HepG2 (cell line): ENCODE data around the gene KIF6. TPM values are rescaled to one million over a fixed set of nuclear protein-coding genes. Genes with fewer than 3 reads are reported as not detected.

Source experiments
- ATAC-seq: fragments of 200-7000 bp; cut with Tn5 transposase; 3 replicates; pipeline ENCODE4 v1.9.1; 2020; ENCODE audit warnings: mild to moderate bottlenecking, moderate library complexity
- BruUV-seq: library from RNA; stranded (reverse); fragments of 400-500 nt; replicated peaks from 2 replicates; lab custom pipeline; 2021; lab: Mats Ljungman, UMichigan
- CTCF ChIA-PET: fragments of 300-600 bp; formaldehyde crosslinking; extraction: SDS; loops from one replicate; lab custom pipeline; 2021; ENCODE audit warnings: low total read pairs, inconsistent platforms, low intra/inter-chr PET ratio; lab: Yijun Ruan, JAX
- POLR2A ChIA-PET: fragments of 350-600 bp; sonication (Branson Sonifier 250); formaldehyde crosslinking; loops from one replicate; lab custom pipeline; 2020; ENCODE audit warnings: antibody characterized with exemption, inconsistent platforms; lab: Yijun Ruan, JAX
- DNase-seq: peaks from one replicate; pipeline ENCODE4 v3.0.0-alpha.2; 2015; ENCODE audit warnings: low spot score
- FAIRE-seq: peaks from 3 replicates; lab custom pipeline; 2011; peaks lifted over from hg19 to GRCh38; lab: Jason Lieb, UNC
- H2AFZ ChIP-seq: one replicate; pipeline ENCODE4 v1.6.1; 2011; ENCODE audit warnings: low read length, inconsistent platforms
- H3K27ac ChIP-seq: fragments of 300-600 bp; 3 replicates; pipeline ENCODE4 v1.8.0; 2011; ENCODE audit warnings: mixed run types, mild to moderate bottlenecking, mixed read lengths, low read length, inconsistent platforms; ENCODE audit not compliant: insufficient read depth; ENCODE audit errors: extremely low read length
- H3K27me3 ChIP-seq, 2 experiments: fragments of 200-600 bp in 1 of 2; 2 replicates in 1 of 2; 3 replicates in 1 of 2; pipeline versions ENCODE4 v1.6.0 to v1.8.0; 2011; ENCODE audit warnings: low read length in 2 of 2, mild to moderate bottlenecking in 2 of 2, moderate library complexity in 2 of 2, inconsistent platforms in 1 of 2; ENCODE audit not compliant: insufficient read depth in 2 of 2, control insufficient read depth in 1 of 2
- H3K36me3 ChIP-seq, 2 experiments: fragments of 200-600 bp in 1 of 2; replicated peaks in 1 of 2; 2 replicates in 1 of 2; 3 replicates in 1 of 2; pipeline versions ENCODE4 v1.5.1 to v1.8.0; 2011; ENCODE audit warnings: low read length in 2 of 2, inconsistent platforms in 1 of 2; ENCODE audit not compliant: insufficient read depth in 2 of 2, control insufficient read depth in 1 of 2
- H3K4me1 ChIP-seq: 2 replicates; pipeline ENCODE4 v1.5.1; 2012; ENCODE audit warnings: low read length, inconsistent platforms; ENCODE audit not compliant: insufficient read depth
- H3K4me2 ChIP-seq: 2 replicates; pipeline ENCODE4 v1.6.0; 2011; ENCODE audit warnings: low read depth, low read length, inconsistent platforms
- H3K4me3 ChIP-seq, 3 experiments: fragments of 200-600 bp in 1 of 3; sonication (generic), shearing (Covaris generic) in 1 of 3; replicated peaks in 1 of 3; 2 replicates each; pipeline ENCODE4 v1.5.1; 2011 to 2016; ENCODE audit warnings: low read length in 3 of 3, inconsistent platforms in 2 of 3, low read depth in 2 of 3, mild to moderate bottlenecking in 2 of 3, control low read depth in 1 of 3, mixed read lengths in 1 of 3; ENCODE audit not compliant: insufficient read depth in 1 of 3
- H3K79me2 ChIP-seq: one replicate; pipeline ENCODE4 v1.6.1; 2011; ENCODE audit warnings: low read length, inconsistent platforms; ENCODE audit not compliant: insufficient read depth
- H3K9ac ChIP-seq: 2 replicates; pipeline ENCODE4 v1.6.0; 2011; ENCODE audit warnings: mild to moderate bottlenecking, low read depth, low read length, inconsistent platforms; ENCODE audit not compliant: insufficient read depth
- H3K9me3 ChIP-seq: 2 replicates; pipeline ENCODE4 v1.5.1; 2012; ENCODE audit warnings: mild to moderate bottlenecking, low read length
- H4K20me1 ChIP-seq: 2 replicates; pipeline ENCODE4 v1.6.0; 2011; ENCODE audit warnings: inconsistent platforms, mild to moderate bottlenecking, low read length, moderate library complexity; ENCODE audit not compliant: insufficient read depth
- HNF4G ChIP-seq, 2 experiments: sonication (generic) in 1 of 2; formaldehyde crosslinking in 1 of 2; IDR thresholded peaks; 2 replicates each; pipeline versions ENCODE4 v1.4.0 to v1.6.1; 2011 to 2020; ENCODE audit warnings: borderline replicate concordance in 2 of 2, low read depth in 2 of 2, mild to moderate bottlenecking in 2 of 2, low read length in 1 of 2, missing genetic modification reagents in 1 of 2, moderate library complexity in 1 of 2
- MNT ChIP-seq: fragments of 450-650 bp; IDR thresholded peaks from 2 replicates; pipeline ENCODE4 v1.6.1; 2016
- NONO ChIP-seq, 2 experiments: fragments of 450-650 bp in 1 of 2; sonication (generic) in 1 of 2; formaldehyde crosslinking in 1 of 2; IDR thresholded peaks in 1 of 2; conservative IDR thresholded peaks in 1 of 2; 2 replicates each; pipeline versions ENCODE4 v1.6.1 to v1.8.0; 2017 to 2022; ENCODE audit warnings: mild to moderate bottlenecking in 1 of 2, missing genetic modification reagents in 1 of 2, moderate library complexity in 1 of 2
- REL ChIP-seq: sonication (generic); formaldehyde crosslinking; conservative IDR thresholded peaks from 2 replicates; pipeline ENCODE4 v1.8.0; 2022; ENCODE audit warnings: mild to moderate bottlenecking, missing genetic modification reagents, moderate library complexity
- SPEN ChIP-seq: sonication (generic); formaldehyde crosslinking; IDR thresholded peaks from 2 replicates; pipeline ENCODE4 v1.5.1; 2020; ENCODE audit warnings: low read depth, mild to moderate bottlenecking, missing genetic modification reagents
- SSRP1 ChIP-seq: IDR thresholded peaks from 2 replicates; pipeline ENCODE4 v1.6.1; 2016; ENCODE audit warnings: control low read depth
- TEAD2 ChIP-seq: sonication (generic); formaldehyde crosslinking; IDR thresholded peaks from 2 replicates; pipeline ENCODE4 v1.9.0; 2021; ENCODE audit warnings: missing genetic modification reagents
- TEAD3 ChIP-seq: optimal IDR thresholded peaks from 2 replicates; pipeline ENCODE3; 2016; ENCODE audit warnings: borderline replicate concordance
- TRIM24 ChIP-seq: sonication (generic); formaldehyde crosslinking; IDR thresholded peaks from 2 replicates; pipeline ENCODE4 v1.8.0; 2022; ENCODE audit warnings: mild to moderate bottlenecking, missing genetic modification reagents
- ZBTB44 ChIP-seq: sonication (generic); formaldehyde crosslinking; IDR thresholded peaks from 2 replicates; pipeline ENCODE4 v1.4.0; 2020; ENCODE audit warnings: missing genetic modification reagents
- ZNF800 ChIP-seq: sonication (generic); formaldehyde crosslinking; IDR thresholded peaks from 2 replicates; pipeline ENCODE4 v1.4.0; 2020; ENCODE audit warnings: missing genetic modification reagents
- WGBS: methylation state at CpG from one replicate; pipeline ENCODE4 v1.1.6; 2017; ENCODE audit warnings: low lambda C conversion rate; 5-methylcytosine and 5-hydroxymethylcytosine counted together
- in situ Hi-C: cut with HindIII; loops from 2 replicates; pipeline ENCODE4 v1.10.0; 2017; ENCODE audit warnings: low pct_unique_long_range_greater_than_20kb; ENCODE audit not compliant: extremely low pct_ligation_motif_present
- intact Hi-C: fragments of 100-400 bp; cut with micrococcal nuclease; formaldehyde crosslinking; loops from one replicate; pipeline ENCODE4 v1.10.0; 2022; ENCODE audit not compliant: unreplicated experiment
- polyA plus RNA-seq, 8 experiments: library from polyadenylated mRNA; depleted of rRNA in 3 of 8; stranded (reverse) in 7 of 8; unstranded in 1 of 8; fragments of >200 nt; fragmentation: Illumina TruSeq in 4 of 8; extraction: Trizol in 4 of 8; gene quantifications; 2 replicates each; pipeline versions ENCODE4 v1.2.1 to v1.2.3, GENCODE V29; 2011 to 2016; ENCODE audit warnings: low read depth in 4 of 8, missing spikeins in 1 of 8, mixed read lengths in 1 of 8; ENCODE audit not compliant: insufficient read depth in 1 of 8
- total RNA-seq, 5 experiments: library from RNA; depleted of rRNA; stranded (reverse); fragments of >200 nt; fragmentation: Illumina TruSeq; extraction: Trizol; gene quantifications; 2 replicates each; pipeline ENCODE4 v1.2.3, GENCODE V29; 2016; ENCODE audit warnings: low read depth in 1 of 5
- TF ChIP-seq, protein P1 (sequence below): sonication (generic); formaldehyde crosslinking; IDR thresholded peaks from 2 replicates; pipeline ENCODE4 v1.9.0; 2021; ENCODE audit warnings: missing genetic modification reagents, mild to moderate bottlenecking, borderline replicate concordance
- TF ChIP-seq, protein P2 (sequence below): sonication (generic); formaldehyde crosslinking; IDR thresholded peaks from 2 replicates; pipeline ENCODE4 v1.4.0; 2020; ENCODE audit warnings: mild to moderate bottlenecking, low read depth, missing genetic modification reagents

Gene KIF6
- total and polyA plus RNA-seq, 2 of the 13 experiments (the other 11 are each of a cell fraction or from before 2014, with no cell fraction given): 0.04 to 0.27 TPM

GRCh38 chr6:39466631-39467030, 258.6 kb downstream of the KIF6 start (continued):
- TF ChIP-seq ZBTB44 (CRISPR knock-in tag) (no peak), SSRP1 (CRISPR knock-in tag) (no peak)
- TF ChIP-seq, protein P1, sequence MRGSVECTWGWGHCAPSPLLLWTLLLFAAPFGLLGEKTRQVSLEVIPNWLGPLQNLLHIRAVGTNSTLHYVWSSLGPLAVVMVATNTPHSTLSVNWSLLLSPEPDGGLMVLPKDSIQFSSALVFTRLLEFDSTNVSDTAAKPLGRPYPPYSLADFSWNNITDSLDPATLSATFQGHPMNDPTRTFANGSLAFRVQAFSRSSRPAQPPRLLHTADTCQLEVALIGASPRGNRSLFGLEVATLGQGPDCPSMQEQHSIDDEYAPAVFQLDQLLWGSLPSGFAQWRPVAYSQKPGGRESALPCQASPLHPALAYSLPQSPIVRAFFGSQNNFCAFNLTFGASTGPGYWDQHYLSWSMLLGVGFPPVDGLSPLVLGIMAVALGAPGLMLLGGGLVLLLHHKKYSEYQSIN (CRISPR knock-in tag): no peak
- TF ChIP-seq, all 625 proteins: peak for 0

- H4K20me1 ChIP-seq: no peaks in the 10 kb centered on the region
- no peak overlapping the region for H2AFZ ChIP-seq
- H3K27ac ChIP-seq: no peak overlapping the region
- no peak for FAIRE-seq
- peaks cover 39% of the 10 kb centered on the region for H3K9me3 ChIP-seq
- in situ Hi-C loops (no loop called here), intact Hi-C loops (no loop called here)
- no peaks in the 10 kb centered on the region for H3K36me3 ChIP-seq
- H3K4me2 ChIP-seq: no peak overlapping the region
- H3K27me3 ChIP-seq: no peaks in the 10 kb centered on the region
- DNase-seq: no peak
- ChIA-PET CTCF (no interaction called here), POLR2A (no interaction called here)
- H3K4me3 ChIP-seq: no peak overlapping the region
- no peaks in the 10 kb centered on the region for H3K79me2 ChIP-seq
- H3K9ac ChIP-seq: no peak overlapping the region
- no peak for TF ChIP-seq NONO (IDR thresholded peaks at IDR 0.05)
- no peak for TF ChIP-seq NONO (CRISPR knock-in tag; conservative IDR thresholded peaks at IDR 0.05)
- no peak for TF ChIP-seq SPEN (CRISPR knock-in tag)
- no peak for TF ChIP-seq ZNF800 (CRISPR knock-in tag)
- no peak for TF ChIP-seq REL (CRISPR knock-in tag)
- TF ChIP-seq, protein P2, sequence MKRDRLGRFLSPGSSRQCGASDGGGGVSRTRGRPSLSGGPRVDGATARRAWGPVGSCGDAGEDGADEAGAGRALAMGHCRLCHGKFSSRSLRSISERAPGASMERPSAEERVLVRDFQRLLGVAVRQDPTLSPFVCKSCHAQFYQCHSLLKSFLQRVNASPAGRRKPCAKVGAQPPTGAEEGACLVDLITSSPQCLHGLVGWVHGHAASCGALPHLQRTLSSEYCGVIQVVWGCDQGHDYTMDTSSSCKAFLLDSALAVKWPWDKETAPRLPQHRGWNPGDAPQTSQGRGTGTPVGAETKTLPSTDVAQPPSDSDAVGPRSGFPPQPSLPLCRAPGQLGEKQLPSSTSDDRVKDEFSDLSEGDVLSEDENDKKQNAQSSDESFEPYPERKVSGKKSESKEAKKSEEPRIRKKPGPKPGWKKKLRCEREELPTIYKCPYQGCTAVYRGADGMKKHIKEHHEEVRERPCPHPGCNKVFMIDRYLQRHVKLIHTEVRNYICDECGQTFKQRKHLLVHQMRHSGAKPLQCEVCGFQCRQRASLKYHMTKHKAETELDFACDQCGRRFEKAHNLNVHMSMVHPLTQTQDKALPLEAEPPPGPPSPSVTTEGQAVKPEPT (CRISPR knock-in tag): no peak
- no peak for TF ChIP-seq TEAD3 (CRISPR knock-in tag)
- TF ChIP-seq TRIM24 (CRISPR knock-in tag): no peak
- no peak for TF ChIP-seq TEAD2 (CRISPR knock-in tag)
- no peak for TF ChIP-seq HNF4G (IDR thresholded peaks at IDR 0.05; ENCODE audit: borderline replicate concordance, low read depth, low read length)
- no peak for TF ChIP-seq HNF4G (CRISPR knock-in tag; IDR thresholded peaks at IDR 0.05; ENCODE audit: borderline replicate concordance, low read depth)
- TF ChIP-seq MNT: no peak
- WGBS: 0% methylated on average over 1 of the region's 1 CpG
- no peaks in the 10 kb centered on the region for H3K4me1 ChIP-seq
- ATAC-seq: no peak
- BruUV-seq: no TSS peak
These were observed 259.7 kb downstream of the KIF6 start for GRCh38 chr6:39465539-39465938.
